A549 (cell line): ENCODE results near the gene NDUFS8.

Experiments used
- CTCF ChIP-seq: fragments of >200 bp; sonication (Bioruptor Twin); formaldehyde crosslinking; IDR thresholded peaks from 3 replicates; pipeline ENCODE4 v1.5.1; 2016
- EP300 ChIP-seq, 2 experiments: fragments of >200 bp; sonication (Bioruptor Twin); formaldehyde crosslinking; IDR thresholded peaks; 2 replicates in 1 of 2; 3 replicates in 1 of 2; pipeline ENCODE4 v1.6.1; 2016 to 2017
- ESRRA ChIP-seq: fragments of 150-350 bp; IDR thresholded peaks from 2 replicates; pipeline ENCODE4 v1.6.1; 2014; ENCODE audit warnings: mild to moderate bottlenecking, low read length, borderline replicate concordance
- GATA3 ChIP-seq: IDR thresholded peaks from 2 replicates; pipeline ENCODE4 v1.6.1; 2012; ENCODE audit warnings: borderline replicate concordance
- POLR2A ChIP-seq: IDR thresholded peaks from 2 replicates; pipeline ENCODE4 v1.6.1; 2012; ENCODE audit warnings: mild to moderate bottlenecking, low read length
- RFX5 ChIP-seq: fragments of 450-650 bp; IDR thresholded peaks from 2 replicates; pipeline ENCODE4 v1.7.1; 2014; ENCODE audit warnings: antibody characterized with exemption, mild to moderate bottlenecking, moderate library complexity
- TF ChIP-seq, protein P1 (sequence below): fragments of 450-650 bp; IDR thresholded peaks from 2 replicates; pipeline ENCODE4 v1.6.1; 2014; ENCODE audit warnings: antibody characterized with exemption

DNA sequence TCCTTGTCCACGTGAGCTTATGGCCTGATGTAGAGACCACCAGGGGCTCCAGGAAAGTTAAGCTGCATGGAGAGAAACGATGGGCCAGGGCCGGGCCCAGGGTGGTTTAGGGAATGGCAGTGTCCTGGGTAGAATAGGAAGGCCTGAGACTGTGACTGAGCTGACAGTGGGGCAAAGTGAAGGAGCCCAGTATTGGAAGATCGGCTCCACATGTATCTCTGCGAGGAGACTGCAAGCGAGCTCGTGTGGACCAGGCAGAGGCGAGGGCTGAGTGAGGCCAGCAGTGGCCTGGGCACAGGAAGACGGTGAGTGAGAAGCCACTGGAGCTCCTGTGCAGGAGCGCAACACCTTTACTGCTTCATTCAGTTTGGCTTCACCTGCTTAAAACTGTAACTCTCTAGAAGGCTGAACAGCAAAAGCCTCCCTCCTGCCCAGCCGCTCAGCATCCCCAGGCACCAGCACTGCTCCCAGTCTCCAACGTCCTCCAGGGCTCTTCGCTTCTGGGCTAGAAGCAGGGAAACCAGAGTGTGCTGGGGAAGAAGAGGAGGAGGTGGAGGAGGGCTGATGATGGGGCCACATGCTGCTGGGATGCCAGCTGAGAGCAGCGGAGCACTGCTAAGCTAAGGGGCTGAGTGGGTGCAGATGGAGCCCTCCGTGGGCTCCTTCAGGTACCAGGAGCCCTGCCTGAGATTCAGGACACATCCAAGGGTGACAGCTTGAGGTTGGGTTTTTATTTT is 21.8 kb downstream of the NDUFS8 start:
- TF ChIP-seq CTCF: no peak
- TF ChIP-seq GATA3: no peak
- no peak for TF ChIP-seq EP300 (IDR thresholded peaks at IDR 0.05)
- TF ChIP-seq ESRRA: no peak
- TF ChIP-seq RFX5: no peak
- TF ChIP-seq, protein P1, sequence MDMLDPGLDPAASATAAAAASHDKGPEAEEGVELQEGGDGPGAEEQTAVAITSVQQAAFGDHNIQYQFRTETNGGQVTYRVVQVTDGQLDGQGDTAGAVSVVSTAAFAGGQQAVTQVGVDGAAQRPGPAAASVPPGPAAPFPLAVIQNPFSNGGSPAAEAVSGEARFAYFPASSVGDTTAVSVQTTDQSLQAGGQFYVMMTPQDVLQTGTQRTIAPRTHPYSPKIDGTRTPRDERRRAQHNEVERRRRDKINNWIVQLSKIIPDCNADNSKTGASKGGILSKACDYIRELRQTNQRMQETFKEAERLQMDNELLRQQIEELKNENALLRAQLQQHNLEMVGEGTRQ: no peak
- no peak for TF ChIP-seq POLR2A
